GM19324 (cell line): Measurements from ENCODE around the gene TFF3.

Experiments used
- ATAC-seq: cut with Tn5 transposase; IDR thresholded peaks from one replicate; pipeline ENCODE4 v1.9.1; 2021; ENCODE audit warnings: mild to moderate bottlenecking, moderate library complexity; ENCODE audit not compliant: unreplicated experiment, low FRiP score

TFF3 gene

GRCh38 chr21:42347601-42348327 is 32.6 kb upstream of the TFF3 start:
- no peak for ATAC-seq

DNA sequence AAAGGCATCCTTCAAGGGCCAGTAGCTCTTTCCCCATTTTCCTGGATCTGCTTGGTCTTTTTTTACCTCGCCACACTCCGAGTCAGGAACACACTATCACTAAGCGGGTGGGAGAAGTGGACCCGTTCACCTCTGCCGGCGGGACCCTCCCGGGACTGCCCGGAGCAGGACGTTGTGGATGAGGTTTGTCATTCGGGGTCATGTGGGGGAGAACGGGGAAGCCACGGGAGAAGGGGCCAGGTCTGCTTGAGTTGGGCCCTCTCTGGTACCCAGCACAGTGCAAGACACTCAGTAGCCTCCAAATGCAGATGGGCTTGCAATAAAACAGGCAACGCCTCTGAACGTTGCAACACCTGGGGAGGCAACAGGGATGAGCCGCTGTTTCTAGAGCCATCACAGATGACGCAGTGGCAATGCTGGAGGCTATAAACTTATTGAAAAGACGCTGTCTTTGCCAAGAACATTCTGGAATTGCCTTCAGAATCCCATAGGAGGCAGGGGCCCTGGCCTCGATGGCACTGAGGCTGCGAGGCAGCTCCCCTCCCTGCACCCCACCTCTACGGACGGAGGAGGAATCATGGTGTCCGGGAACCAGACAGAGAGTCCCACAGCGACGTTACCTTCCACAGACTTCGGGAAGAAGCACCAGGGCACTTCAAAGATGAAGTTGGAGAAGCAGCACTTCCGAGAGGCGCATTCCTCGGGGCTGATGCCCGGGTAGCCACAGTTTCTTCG is 31.8 kb upstream of the TFF3 start:
- ATAC-seq: no peak

DNA sequence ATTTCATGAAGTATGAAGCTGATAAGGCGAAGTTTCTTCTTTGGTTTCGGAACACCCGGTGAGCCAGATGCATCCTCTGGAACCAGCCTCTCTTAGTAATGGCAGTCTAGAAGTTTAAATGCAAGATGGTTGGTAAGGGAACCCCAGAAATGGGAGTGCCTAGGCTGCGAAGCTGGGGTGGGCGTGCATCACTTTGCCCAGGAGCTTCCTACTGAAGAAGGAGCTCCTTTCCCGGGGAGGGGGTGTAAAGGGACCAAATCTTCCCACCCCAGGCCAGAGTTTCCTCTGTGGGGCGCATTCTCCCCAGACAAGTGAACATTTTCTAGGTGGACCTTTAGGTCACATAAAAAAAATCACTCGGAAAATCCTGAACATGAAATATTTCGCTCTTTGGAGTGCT is 31.2 kb upstream of the TFF3 start:
- ATAC-seq: no peak

DNA sequence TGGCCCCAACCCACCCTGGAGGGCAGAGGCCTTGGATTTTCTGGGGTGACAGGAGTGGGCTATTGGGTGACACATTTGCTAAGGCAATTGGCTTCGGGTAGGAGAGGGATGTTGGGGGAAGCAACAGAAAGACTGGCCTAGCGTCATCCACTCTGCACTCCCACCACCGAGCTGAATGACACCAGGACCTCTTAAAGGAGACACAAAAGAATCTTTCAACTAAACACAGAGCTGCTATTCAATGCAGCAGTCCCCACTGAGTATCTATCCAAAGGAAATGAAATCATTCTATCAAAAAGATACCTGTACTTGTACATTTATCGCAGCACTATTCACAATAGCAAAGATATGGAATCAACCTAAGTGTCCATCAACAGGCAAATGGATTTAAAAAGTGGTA is 29.4 kb upstream of the TFF3 start:
- no peak for ATAC-seq

DNA sequence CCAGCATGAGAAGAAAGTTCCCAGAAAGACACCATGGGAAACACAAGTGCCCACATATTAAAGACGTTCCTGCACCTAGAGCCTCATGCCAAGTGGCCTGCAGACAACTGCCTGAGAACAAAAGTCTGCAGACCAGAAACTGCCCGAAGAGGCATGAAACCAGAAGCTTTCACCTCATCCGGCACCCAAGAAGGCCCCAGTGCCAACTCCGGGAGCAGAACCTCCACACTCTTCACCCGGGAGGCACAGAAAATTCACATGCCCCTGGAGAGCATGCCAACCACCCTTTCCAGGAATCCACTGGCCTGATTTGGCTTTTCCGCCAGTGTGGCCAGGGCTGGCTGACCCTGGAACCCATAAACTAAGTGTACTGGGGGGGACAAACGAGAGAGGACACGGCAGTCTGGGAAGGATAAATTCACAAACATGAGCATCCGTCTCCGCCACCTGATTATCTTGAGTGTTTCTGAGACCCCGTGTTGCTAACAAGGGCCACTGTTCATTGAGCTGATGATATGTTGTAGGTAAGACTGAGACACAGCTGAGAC is 28.8 kb upstream of the TFF3 start:
- ATAC-seq: no peak

DNA sequence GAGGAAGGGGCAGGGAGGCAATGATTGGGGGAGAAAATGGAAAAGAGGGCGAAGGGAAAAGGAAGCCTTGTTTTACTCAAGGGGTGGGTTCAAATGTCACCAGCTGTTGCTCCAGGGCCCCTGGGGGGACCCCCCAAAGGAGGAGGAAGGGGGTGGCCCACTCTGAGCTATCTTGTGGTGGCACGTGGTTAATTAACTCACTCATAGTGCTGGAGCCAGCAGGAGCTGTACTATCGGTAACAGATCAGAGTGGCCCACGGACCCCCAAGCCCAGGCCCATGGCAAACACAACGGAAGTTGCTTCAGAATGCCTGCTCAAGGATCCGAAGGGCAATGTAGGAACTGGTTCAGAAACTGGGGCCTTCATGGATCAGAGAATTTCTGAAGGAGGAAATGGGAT is 28.3 kb upstream of the TFF3 start:
- no peak for ATAC-seq

DNA sequence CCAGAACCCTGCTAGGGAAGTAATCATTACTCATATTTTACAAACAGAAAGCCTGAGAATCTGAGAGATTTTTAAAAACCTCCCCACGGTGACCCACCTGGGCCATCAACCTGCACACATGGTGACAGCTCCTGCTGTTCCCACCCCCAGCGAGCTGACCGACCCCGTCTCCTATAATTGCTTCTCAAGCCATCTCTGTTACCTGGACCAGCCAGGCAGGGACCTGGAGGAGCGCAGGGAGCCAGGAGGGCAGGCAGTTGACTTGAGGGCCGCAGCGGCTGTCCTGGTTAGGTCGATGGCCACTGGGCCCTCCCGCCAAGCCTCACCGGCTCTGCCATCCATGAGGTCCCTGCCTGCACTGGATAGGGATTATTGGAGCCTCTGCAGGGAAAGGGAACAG is 27.9 kb upstream of the TFF3 start:
- no peak for ATAC-seq

- ATAC-seq: no peak
Measured at GRCh38 chr21:42341776-42342542, 26.8 kb upstream of the TFF3 start.

- ATAC-seq: no peak
Measured at GRCh38 chr21:42340187-42341050, 25.2 kb upstream of the TFF3 start.

GRCh38 chr21:42338729-42339715 is 23.8 kb upstream of the TFF3 start:
- no peak for ATAC-seq

GRCh38 chr21:42337830-42338728 is 22.9 kb upstream of the TFF3 start:
- ATAC-seq: no peak

DNA sequence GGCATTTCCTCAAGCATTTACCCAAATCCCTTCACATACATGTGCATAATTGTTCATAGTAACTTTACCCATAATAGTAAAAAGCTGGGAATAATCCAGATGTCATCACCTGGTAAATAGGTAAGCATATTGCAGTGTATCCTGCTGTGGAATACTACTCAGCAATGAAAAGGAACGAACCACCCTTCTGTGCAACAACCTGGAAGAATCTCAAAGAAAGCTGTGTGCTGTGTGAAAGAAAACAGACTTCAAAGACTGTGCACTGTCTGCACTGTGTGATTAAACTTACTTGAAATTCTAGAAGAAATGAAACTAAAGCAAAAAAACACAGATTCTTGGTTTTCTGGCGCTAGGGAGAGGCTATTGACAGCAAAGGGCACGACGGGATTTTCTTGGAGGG is 22.1 kb upstream of the TFF3 start:
- no peak for ATAC-seq

GRCh38 chr21:42336054-42336453 is 20.8 kb upstream of the TFF3 start:
- ATAC-seq: no peak

- ATAC-seq: no peak
Measured at GRCh38 chr21:42332557-42333317, 17.5 kb upstream of the TFF3 start.

DNA sequence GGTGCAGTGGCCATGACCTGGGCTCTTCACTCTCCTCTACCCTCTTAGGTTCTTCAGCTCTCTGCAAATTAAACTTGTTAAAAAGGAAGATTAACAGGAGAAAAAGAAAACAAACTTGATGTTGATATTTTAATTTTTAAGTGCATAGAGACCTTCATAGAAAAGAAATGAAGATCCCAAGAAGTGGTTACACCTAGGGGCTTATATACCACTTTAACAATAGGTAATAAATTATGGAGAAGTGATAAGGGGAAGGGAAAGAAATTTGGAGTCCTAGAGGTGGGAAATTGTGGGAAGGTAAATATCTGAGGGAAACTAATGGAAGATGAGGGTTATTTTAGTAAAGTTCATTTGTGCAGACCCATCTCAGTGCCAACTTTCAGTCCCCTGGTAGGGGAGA is 16.5 kb upstream of the TFF3 start:
- ATAC-seq: no peak

DNA sequence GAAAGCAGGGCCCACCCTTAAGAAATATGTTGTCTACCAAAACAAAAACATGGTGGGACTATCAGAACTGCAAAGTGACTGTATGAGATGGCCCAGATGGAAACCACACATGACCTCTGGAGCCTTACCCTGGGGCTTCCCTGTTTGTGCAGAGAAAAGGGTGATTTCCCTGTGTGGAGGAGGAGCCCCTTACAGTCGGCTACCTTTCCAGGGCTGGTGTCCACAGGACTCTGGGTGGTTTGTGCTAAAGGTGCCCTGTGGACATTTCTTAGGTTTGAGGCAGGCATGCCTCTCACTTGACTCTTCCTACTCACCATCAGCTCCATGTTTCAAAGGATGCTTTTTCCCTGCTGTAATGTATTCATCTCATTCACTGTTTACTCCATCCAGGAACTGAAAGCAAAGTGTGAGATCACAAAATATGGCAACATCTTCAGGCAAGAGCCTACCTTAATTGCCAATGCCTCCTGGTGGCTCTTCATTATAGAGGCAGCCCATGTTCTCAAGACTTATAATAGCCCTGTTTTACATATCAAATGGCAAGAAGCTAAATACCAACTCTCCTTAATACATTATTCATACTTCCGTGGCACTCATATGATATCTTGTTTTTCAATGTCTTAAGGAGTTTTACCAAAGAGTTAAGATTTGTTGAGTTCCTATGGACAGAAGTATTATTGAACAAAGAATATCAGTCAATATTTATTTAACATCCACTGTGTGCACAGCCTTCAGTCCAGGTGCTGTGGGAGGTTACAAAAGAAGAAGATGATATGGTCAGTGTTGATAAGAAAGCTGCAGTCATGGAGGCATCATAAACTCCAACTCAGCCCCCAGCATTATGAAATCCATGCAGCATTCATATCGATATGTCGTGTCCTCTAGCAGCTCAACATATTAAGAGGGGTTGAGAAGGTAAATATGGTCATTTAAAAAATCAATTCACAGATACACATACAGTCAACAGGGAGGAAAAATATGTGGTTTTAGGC is 15.5 kb upstream of the TFF3 start:
- no peak for ATAC-seq
